ENCODE data around the gene EFNA5. TPM values are rescaled to one million over a fixed set of nuclear protein-coding genes. Genes with fewer than 3 reads are reported as not detected.
"Not testable (repeated sequence)": the region's sequence is repeated elsewhere in the genome, so short reads cannot be mapped to it uniquely, and the experiment has no call there.

EFNA5 gene
- total RNA-seq, 2 experiments from 2014 or later, result not detected

DNA sequence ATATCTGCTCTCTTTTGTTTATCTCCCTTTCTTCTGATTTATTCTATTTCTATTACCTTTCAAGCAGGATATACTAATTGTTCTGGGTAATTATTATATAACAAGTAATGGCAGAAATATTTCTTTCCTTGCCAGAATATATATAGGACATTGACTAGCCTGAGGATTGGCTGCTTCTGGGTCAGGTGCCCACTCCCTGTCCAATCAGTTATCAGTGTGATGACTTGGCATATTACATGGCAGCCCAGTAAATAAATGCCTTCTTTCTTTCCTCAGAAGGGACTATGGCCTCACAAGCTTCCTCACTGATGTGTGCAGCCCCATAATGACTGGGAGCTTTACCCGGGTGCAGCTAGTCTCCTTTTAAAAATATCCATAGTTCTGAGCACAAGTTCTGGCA lies 301.1 kb downstream of the EFNA5 start:
- H3K4me3 Mint-ChIP-seq, result no peak overlapping the region
- no peaks in the 10 kb centered on the region for H3K36me3 Mint-ChIP-seq (ENCODE audit: low read depth)
- no peaks in the 10 kb centered on the region for H3K27me3 Mint-ChIP-seq
- ChIA-PET POLR2A (no interaction called here), CTCF (no interaction called here)
- H3K9me3 Mint-ChIP-seq, result no peaks in the 10 kb centered on the region
- DNase-seq, result no peak
- peaks cover 1% of the 10 kb centered on the region for H3K4me1 Mint-ChIP-seq
- no peak overlapping the region for H3K27ac Mint-ChIP-seq

- no peaks in the 10 kb centered on the region for H3K36me3 Mint-ChIP-seq (ENCODE audit: low read depth)
- ChIA-PET CTCF (no interaction called here), POLR2A (no interaction called here)
- H3K27me3 Mint-ChIP-seq, result no peaks in the 10 kb centered on the region
- no peak for DNase-seq
- peaks cover 1% of the 10 kb centered on the region for H3K4me1 Mint-ChIP-seq
- no peak overlapping the region for H3K27ac Mint-ChIP-seq
- no peaks in the 10 kb centered on the region for H3K9me3 Mint-ChIP-seq
- H3K4me3 Mint-ChIP-seq, result no peak overlapping the region
These were observed 302.1 kb downstream of the EFNA5 start for GRCh38 chr5:107368615-107369014.

DNA sequence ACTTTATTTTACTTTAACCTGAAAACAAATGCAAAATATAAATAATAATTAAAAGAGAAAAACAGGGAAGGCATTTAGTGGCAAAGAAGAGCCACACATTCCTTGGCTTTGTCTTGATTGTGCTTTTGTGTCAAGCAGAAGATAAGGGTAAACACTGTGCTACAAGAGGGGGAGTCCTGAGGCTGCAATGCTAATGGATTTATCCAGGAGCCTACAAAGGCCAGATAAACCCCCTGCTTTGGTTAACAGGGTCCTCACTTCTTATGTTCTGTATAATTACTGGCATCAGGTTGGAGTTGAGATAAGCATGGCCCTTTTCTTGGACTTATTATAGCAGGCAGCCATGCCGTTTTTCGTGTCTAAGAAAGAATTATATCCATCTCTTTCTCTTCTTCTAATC lies 302.8 kb downstream of the EFNA5 start:
- peaks cover 1% of the 10 kb centered on the region for H3K4me1 Mint-ChIP-seq
- no peaks in the 10 kb centered on the region for H3K9me3 Mint-ChIP-seq
- POLR2A ChIA-PET, result no interaction called here
- no peaks in the 10 kb centered on the region for H3K36me3 Mint-ChIP-seq (ENCODE audit: low read depth)
- no peak for DNase-seq
- no peak overlapping the region for H3K4me3 Mint-ChIP-seq
- CTCF ChIA-PET, result no interaction called here
- no peak overlapping the region for H3K27ac Mint-ChIP-seq
- no peaks in the 10 kb centered on the region for H3K27me3 Mint-ChIP-seq

GRCh38 chr5:107367480-107367879 lies 303.3 kb downstream of the EFNA5 start:
- Mint-ChIP-seq H3K27me3 (no peaks in the 10 kb centered on the region), H3K36me3 (ENCODE audit: low read depth) (no peaks in the 10 kb centered on the region), H3K9me3 (no peaks in the 10 kb centered on the region), H3K4me1 (peaks cover 1% of the 10 kb centered on the region), H3K4me3 (no peak overlapping the region), H3K27ac (no peak overlapping the region)
- CTCF ChIA-PET, result no interaction called here
- POLR2A ChIA-PET, result no interaction called here
- no peak for DNase-seq

DNA sequence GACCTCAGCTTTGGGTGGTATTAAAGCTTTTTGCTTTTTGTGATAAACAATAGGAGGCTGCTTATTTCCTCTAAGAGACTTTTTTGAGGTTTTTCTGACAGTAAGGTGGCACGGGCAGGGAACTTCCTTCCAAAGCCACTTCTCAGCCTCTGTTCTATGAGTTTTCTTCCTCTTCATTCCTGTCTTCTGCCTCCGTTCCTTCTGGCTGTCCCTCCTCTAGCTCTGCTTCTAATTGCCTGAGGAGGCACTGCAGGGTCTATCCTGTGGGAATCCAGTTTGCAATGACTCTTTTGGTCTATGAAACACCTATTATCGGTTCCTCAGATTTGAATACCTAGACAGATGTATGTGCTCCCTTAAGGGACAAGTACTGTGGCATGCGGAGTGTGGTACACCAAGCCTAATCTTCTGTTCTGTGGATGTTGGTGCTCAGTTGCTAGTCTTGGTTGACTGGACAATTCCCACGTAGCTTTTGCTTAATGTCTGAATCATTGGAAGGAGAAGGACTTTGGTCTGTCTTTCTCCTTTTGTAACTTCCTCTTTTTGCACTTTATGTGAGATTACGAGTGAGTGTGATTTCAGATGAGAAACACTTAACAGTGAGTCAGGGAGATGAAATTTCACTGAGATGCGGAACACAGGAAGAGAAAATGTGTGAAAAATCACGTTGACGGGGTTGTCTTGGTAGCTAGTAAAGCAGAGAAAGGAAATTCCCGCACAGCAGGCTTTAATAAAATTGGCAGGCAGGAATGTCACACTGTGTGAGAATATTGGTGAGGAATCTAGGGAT lies 305.2 kb downstream of the EFNA5 start:
- CTCF ChIA-PET, result interaction anchor here (1.8 kb wide), 1 partner anchor 207 kb away, joined by 4 read pairs; no protein-coding TSS in a partner anchor
- H3K4me3 Mint-ChIP-seq, result no peak overlapping the region
- no peaks in the 10 kb centered on the region for H3K27me3 Mint-ChIP-seq

GRCh38 chr5:107364443-107365319 lies 306.1 kb downstream of the EFNA5 start:
- ChIA-PET CTCF (interaction anchor here (0.8 to 1.8 kb wide), 2 partner anchors 59 to 208 kb away, joined by 4 to 6 read pairs; no protein-coding TSS in a partner anchor), POLR2A (no interaction called here)
- H3K27me3 Mint-ChIP-seq, result no peaks in the 10 kb centered on the region
- no peaks in the 10 kb centered on the region for H3K36me3 Mint-ChIP-seq (ENCODE audit: low read depth)
- H3K27ac Mint-ChIP-seq, result no peak overlapping the region
- H3K9me3 Mint-ChIP-seq, result no peaks in the 10 kb centered on the region
- H3K4me3 Mint-ChIP-seq, result no peak overlapping the region
- no peak for DNase-seq
- H3K4me1 Mint-ChIP-seq, result peaks cover 1% of the 10 kb centered on the region

More for the DNA sequence above, 305.2 kb downstream of the EFNA5 start:
- no peak for DNase-seq
- no peak overlapping the region for H3K27ac Mint-ChIP-seq
- H3K9me3 Mint-ChIP-seq, result no peaks in the 10 kb centered on the region
- no peaks in the 10 kb centered on the region for H3K36me3 Mint-ChIP-seq (ENCODE audit: low read depth)
- POLR2A ChIA-PET, result no interaction called here
- H3K4me1 Mint-ChIP-seq, result peaks cover 1% of the 10 kb centered on the region

DNA sequence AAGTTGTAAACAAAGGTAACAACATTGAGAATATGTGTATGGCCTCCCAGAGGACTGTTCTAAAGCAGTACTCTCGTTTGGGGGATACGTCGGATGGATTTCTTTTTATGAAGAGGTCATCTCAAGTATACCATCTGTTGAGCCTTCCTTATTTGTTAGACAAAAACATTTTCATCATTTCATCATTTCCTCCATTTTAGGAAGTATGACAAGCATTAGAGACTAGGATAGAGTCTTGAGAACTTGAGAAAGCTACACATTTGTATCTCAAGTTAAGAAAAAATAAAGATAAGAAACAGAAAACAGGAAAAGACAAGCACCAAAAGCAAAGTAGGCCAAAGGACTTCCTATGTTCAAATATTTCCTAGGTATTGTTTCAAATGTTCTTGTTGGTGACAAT lies 307.0 kb downstream of the EFNA5 start:
- H3K36me3 Mint-ChIP-seq (ENCODE audit: low read depth), result no peaks in the 10 kb centered on the region
- no peak for DNase-seq
- ChIA-PET CTCF (no interaction called here), POLR2A (no interaction called here)
- no peaks in the 10 kb centered on the region for H3K9me3 Mint-ChIP-seq
- H3K27ac Mint-ChIP-seq, result no peak overlapping the region
- no peaks in the 10 kb centered on the region for H3K27me3 Mint-ChIP-seq
- H3K4me1 Mint-ChIP-seq, result peaks cover 1% of the 10 kb centered on the region
- H3K4me3 Mint-ChIP-seq, result no peak overlapping the region

GRCh38 chr5:107361945-107362344 lies 308.8 kb downstream of the EFNA5 start:
- Mint-ChIP-seq H3K4me1 (peaks cover 1% of the 10 kb centered on the region), H3K27me3 (no peaks in the 10 kb centered on the region), H3K9me3 (no peaks in the 10 kb centered on the region), H3K36me3 (ENCODE audit: low read depth) (no peaks in the 10 kb centered on the region), H3K27ac (no peak overlapping the region), H3K4me3 (no peak overlapping the region)
- POLR2A ChIA-PET, result no interaction called here
- DNase-seq, result no peak
- CTCF ChIA-PET, result no interaction called here

- ChIA-PET POLR2A (no interaction called here), CTCF (no interaction called here)
- DNase-seq, result no peak
- H3K9me3 Mint-ChIP-seq, result no peaks in the 10 kb centered on the region
- no peak overlapping the region for H3K27ac Mint-ChIP-seq
- H3K4me3 Mint-ChIP-seq, result no peak overlapping the region
- no peaks in the 10 kb centered on the region for H3K36me3 Mint-ChIP-seq (ENCODE audit: low read depth)
- no peaks in the 10 kb centered on the region for H3K4me1 Mint-ChIP-seq
- H3K27me3 Mint-ChIP-seq, result no peaks in the 10 kb centered on the region
These were observed 310.9 kb downstream of the EFNA5 start for GRCh38 chr5:107359916-107360234.

DNA sequence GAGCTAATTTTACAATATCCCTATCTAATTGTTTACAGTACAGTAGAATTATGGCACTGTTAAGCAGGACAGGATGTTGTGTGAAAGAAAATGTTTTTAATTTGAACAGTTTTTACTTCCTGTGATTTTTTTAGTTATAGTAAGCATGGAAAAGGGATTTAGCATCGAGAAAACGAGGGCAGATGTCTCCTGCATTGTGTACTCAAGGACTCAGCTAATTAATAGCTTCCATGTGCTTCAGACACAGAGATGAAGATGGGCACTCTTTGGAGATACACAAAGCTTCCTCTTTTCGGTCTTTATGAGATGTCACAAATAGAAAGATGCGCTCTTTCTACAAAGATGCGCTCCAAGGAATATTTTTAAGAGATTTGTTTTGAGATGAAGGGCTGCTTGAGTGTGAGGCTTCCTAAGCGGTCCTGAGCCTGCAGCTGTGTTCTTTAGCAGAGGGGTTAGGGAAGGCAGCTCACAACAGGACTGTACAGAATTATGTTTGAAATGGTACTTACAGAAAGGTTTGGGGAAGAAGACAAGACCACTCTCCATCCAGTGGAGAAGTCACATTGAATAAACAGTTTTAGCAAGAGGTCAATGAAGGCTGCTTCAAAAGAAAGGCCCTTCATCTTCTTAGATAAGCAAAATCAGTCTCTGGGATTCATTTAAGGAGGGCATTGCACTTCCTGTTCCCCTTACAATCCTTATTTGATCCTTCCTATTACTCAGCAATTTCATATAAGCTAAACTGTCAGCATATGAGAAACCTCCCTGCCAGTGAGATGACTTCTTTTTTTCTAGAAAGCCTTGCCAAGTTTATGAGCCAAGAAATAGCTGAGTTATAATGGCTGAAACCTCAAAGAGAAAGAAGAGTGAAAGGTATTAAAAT lies 311.5 kb downstream of the EFNA5 start:
- Mint-ChIP-seq H3K27ac (no peak overlapping the region), H3K4me3 (no peak overlapping the region), H3K36me3 (ENCODE audit: low read depth) (no peaks in the 10 kb centered on the region), H3K27me3 (no peaks in the 10 kb centered on the region), H3K4me1 (no peaks in the 10 kb centered on the region), H3K9me3 (no peaks in the 10 kb centered on the region)
- ChIA-PET CTCF (no interaction called here), POLR2A (no interaction called here)
- no peak for DNase-seq

DNA sequence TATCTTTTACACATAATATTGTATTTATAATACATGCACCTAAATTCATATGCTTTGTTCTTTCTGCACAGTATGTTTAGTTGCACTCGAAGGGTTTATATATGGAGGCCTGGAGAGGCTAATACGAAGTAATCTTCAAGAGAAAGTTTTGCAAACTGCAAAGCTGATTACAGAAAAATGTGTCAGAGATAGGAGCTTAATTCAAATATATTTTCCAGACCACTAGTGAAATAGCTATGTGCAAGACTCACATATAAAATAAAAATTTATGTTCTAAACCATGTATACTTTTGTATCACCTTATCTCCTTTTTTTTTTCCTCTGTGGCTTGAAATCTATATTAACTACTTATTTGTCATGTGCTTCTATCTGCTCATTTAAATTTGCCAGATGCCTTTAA lies 313.8 kb downstream of the EFNA5 start:
- Mint-ChIP-seq H3K9me3 (no peaks in the 10 kb centered on the region), H3K4me3 (no peak overlapping the region), H3K27me3 (no peaks in the 10 kb centered on the region), H3K36me3 (ENCODE audit: low read depth) (no peaks in the 10 kb centered on the region), H3K4me1 (no peaks in the 10 kb centered on the region), H3K27ac (no peak overlapping the region)
- CTCF ChIA-PET, result interaction anchor here (1.3 kb wide), 1 partner anchor 10 kb away, joined by 3 read pairs; no protein-coding TSS in a partner anchor
- POLR2A ChIA-PET, result no interaction called here
- DNase-seq, result no peak

GRCh38 chr5:107352576-107352975 lies 318.2 kb downstream of the EFNA5 start:
- no peaks in the 10 kb centered on the region for H3K4me1 Mint-ChIP-seq
- H3K9me3 Mint-ChIP-seq, result no peaks in the 10 kb centered on the region
- no peak overlapping the region for H3K27ac Mint-ChIP-seq
- no peaks in the 10 kb centered on the region for H3K36me3 Mint-ChIP-seq (ENCODE audit: low read depth)
- no peak for DNase-seq
- ChIA-PET CTCF (no interaction called here), POLR2A (no interaction called here)
- peaks cover 2% of the 10 kb centered on the region for H3K27me3 Mint-ChIP-seq
- H3K4me3 Mint-ChIP-seq, result no peak overlapping the region

DNA sequence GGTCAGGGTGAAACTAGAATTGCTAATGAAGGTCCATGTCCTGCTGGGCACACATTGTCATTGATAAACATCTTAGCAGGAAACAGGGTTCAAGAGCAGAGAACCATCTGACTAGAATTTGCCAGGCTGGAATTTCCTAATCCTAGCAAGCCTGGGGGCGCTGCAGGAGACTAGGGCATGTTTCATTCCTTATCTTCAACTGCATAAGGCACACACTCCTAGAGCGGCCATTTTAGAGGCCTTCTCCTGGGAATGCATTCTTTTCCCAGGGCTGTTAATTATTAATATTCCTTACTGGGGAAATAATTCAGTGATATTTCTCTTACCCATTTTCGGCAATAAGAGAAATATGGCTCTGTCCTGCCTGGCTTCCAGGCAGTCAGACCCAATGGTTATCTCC lies 324.2 kb downstream of the EFNA5 start:
- H3K36me3 Mint-ChIP-seq (ENCODE audit: low read depth); DNase-seq; H3K4me3 Mint-ChIP-seq; POLR2A ChIA-PET; H3K27me3 Mint-ChIP-seq; H3K27ac Mint-ChIP-seq; H3K4me1 Mint-ChIP-seq: not testable (repeated sequence)
- CTCF ChIA-PET, result interaction anchor here (1.6 kb wide), 1 partner anchor 10 kb away, joined by 3 read pairs; no protein-coding TSS in a partner anchor
- H3K9me3 Mint-ChIP-seq, result peaks cover 10% of the 10 kb centered on the region
